ENCODE measurements around the gene MAGI2.

Gene MAGI2

GRCh38 chr7:78703391-78703790, 750.1 kb downstream of the MAGI2 start:
- no peak for DNase-seq

GRCh38 chr7:78702770-78703169, 750.7 kb downstream of the MAGI2 start:
- DNase-seq = no peak

GRCh38 chr7:78695826-78696225, 757.6 kb downstream of the MAGI2 start:
- DNase-seq = no peak

- DNase-seq = no peak
Observed at GRCh38 chr7:78691584-78691983, 761.9 kb downstream of the MAGI2 start.

GRCh38 chr7:78690174-78690573, 763.3 kb downstream of the MAGI2 start:
- DNase-seq = no peak

- no peak for DNase-seq
Observed at GRCh38 chr7:78688376-78688775, 765.1 kb downstream of the MAGI2 start.

GRCh38 chr7:78686189-78686588, 767.3 kb downstream of the MAGI2 start:
- DNase-seq = no peak

- DNase-seq = no peak
Observed at GRCh38 chr7:78684201-78684600, 769.3 kb downstream of the MAGI2 start.

- no peak for DNase-seq
Observed at GRCh38 chr7:78683566-78683965, 769.9 kb downstream of the MAGI2 start.

GRCh38 chr7:78679112-78679876, 774.2 kb downstream of the MAGI2 start:
- no peak for DNase-seq

- no peak for DNase-seq
Observed at GRCh38 chr7:78677391-78677790, 776.1 kb downstream of the MAGI2 start.

- DNase-seq = no peak
Observed at GRCh38 chr7:78675511-78675910, 778.0 kb downstream of the MAGI2 start.

GRCh38 chr7:78673272-78673671, 780.2 kb downstream of the MAGI2 start:
- no peak for DNase-seq

- DNase-seq = no peak
Observed at GRCh38 chr7:78662939-78663338, 790.5 kb downstream of the MAGI2 start.

- DNase-seq = no peak
Observed at GRCh38 chr7:78649976-78650375, 803.5 kb downstream of the MAGI2 start.

- no peak for DNase-seq
Observed at GRCh38 chr7:78649236-78649635, 804.2 kb downstream of the MAGI2 start.

GRCh38 chr7:78642751-78643150, 810.7 kb downstream of the MAGI2 start:
- no peak for DNase-seq

- no peak for DNase-seq
Observed at GRCh38 chr7:78638364-78638763, 815.1 kb downstream of the MAGI2 start.

GRCh38 chr7:78636727-78637126, 816.7 kb downstream of the MAGI2 start:
- DNase-seq = no peak

- no peak for DNase-seq
Observed at GRCh38 chr7:78635026-78635793, 818.3 kb downstream of the MAGI2 start.

- no peak for DNase-seq
Observed at GRCh38 chr7:78634093-78634492, 819.4 kb downstream of the MAGI2 start.

GRCh38 chr7:78620920-78621319, 832.5 kb downstream of the MAGI2 start:
- DNase-seq = no peak

- no peak for DNase-seq
Observed at GRCh38 chr7:78616539-78616938, 836.9 kb downstream of the MAGI2 start.

GRCh38 chr7:78609281-78609680, 844.2 kb downstream of the MAGI2 start:
- no peak for DNase-seq

Data from central memory CD4-positive, alpha-beta T cell (primary cell).